ES-I3 (cell line): ENCODE data around the gene RABGAP1L.

ENCODE experiments used
- H3K36me3 ChIP-seq: 2 replicates; pipeline ENCODE4 v1.6.1; 2013; ENCODE audit warnings: mild to moderate bottlenecking, low read length, control low read depth, moderate library complexity; ENCODE audit not compliant: insufficient read depth
- H3K4me1 ChIP-seq: 2 replicates; pipeline ENCODE4 v1.6.1; 2013; ENCODE audit warnings: mild to moderate bottlenecking, control low read depth, low read length; ENCODE audit not compliant: insufficient read depth
- H3K9ac ChIP-seq: 2 replicates; pipeline ENCODE4 v1.6.1; 2013; ENCODE audit warnings: low read depth, mild to moderate bottlenecking, low read length, moderate library complexity
- H3K9me3 ChIP-seq: 2 replicates; pipeline ENCODE4 v1.6.1; 2013; ENCODE audit warnings: mild to moderate bottlenecking, low read length, moderate library complexity; ENCODE audit not compliant: control insufficient read depth, insufficient read depth

RABGAP1L gene

DNA sequence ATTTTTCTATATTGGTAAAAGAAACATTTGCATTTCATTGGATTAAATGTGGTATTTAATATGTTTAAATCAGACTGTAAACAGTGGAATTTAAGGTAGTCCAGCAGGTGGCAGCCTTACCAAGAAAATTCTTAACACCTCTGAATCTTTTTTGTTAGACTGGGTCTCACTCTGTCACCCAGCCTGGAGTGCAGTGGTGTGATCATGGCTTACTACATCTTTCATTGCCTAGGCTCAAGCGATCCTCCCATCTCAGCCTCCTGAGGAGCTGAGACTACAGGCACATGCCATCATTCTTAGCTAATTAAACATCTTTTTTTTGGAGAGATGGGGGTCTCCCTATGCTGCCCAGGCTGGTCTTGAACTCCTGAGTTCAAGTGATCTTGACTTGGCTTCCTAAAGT, 98.8 kb downstream of the RABGAP1L start:
- Histone ChIP-seq H3K4me1 (no peaks in the 10 kb centered on the region), H3K9me3 (no peaks in the 10 kb centered on the region), H3K36me3 (no peaks in the 10 kb centered on the region), H3K9ac (no peak overlapping the region)

DNA sequence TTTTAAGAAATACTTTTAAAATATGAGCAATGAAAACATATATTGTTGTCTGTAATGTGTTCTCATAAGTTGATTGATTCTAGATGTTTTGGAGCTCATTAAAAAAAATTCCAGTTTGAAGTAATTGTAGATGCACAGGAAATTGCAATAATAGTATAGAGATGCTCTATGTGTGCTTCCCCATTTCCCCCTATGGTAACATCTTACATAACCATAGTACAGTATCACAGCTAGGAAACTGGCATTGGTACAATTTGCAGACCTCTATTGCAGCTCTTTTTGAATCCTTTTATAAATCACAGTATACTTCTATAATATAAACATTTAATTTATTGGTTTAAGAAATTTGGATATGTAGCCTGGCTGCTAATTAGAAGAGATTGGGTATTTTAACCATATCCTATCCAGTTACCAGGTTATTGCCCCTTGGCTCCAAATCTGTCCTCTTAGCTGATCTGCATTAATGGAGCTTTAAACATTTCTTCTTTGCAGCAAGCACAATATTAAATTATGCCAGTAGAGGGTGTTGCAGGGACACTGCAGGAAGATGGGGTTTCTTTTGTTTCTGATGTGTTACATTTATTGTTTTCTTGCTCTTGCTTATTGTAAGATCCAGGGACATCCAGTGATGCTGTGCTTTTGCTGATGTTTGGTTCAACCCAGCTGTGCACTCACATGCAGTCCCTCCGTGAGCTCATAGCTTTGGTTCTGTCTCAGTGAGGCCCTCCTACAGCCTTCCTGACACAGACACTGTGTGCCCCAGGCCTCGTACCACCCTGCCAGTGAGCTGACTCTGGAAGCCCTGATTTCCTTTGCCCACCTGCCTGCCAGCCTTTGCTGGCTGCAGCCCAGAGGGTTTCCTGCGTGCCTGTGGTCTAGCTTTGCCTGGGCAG, 103.3 kb downstream of the RABGAP1L start:
- Histone ChIP-seq H3K36me3 (no peaks in the 10 kb centered on the region), H3K9ac (no peak overlapping the region; the same call in 1 of the 2 replicates), H3K4me1 (no peaks in the 10 kb centered on the region), H3K9me3 (no peaks in the 10 kb centered on the region)

DNA sequence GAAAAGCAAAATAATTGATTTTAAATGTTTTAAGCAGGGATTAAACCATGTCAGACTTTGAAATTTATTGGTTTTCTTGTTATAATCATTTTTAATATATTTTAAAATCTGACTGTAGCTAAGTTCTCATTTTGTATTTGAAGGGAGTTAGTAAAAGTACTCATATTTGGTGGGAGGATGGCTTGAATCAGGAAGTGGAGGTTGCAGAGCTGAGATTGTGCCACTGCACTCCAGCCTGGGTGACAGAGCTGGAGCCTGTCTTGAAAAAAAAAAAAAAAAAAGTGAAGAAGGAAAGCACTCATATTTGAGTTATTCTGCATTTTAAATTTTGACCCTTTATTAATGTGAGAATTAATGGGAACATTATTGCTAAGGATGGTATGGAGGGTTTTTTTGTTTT, 106.0 kb downstream of the RABGAP1L start:
- Histone ChIP-seq H3K9ac (no peak overlapping the region), H3K9me3 (no peaks in the 10 kb centered on the region), H3K4me1 (no peaks in the 10 kb centered on the region), H3K36me3 (no peaks in the 10 kb centered on the region)

DNA sequence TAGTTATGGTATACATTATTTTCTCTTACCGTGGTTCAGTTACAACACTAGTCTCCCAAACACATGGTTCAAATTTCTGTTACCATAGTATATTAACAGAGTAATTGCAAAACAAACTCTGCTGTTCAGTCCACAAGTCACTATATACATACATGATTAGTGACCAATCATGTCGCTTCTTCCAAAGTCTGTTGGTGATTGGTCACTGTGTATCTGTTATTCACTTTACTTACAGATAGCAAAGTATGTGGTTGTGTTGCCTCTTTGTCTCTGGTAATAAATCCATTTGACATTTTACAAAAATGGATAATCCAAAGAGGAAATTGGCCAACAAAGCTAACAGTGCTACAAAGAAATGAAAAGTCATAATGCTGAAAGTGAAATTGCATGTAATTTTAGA, 107.2 kb downstream of the RABGAP1L start:
- Histone ChIP-seq H3K36me3 (no peaks in the 10 kb centered on the region), H3K9ac (no peak overlapping the region), H3K9me3 (no peaks in the 10 kb centered on the region), H3K4me1 (no peaks in the 10 kb centered on the region)

DNA sequence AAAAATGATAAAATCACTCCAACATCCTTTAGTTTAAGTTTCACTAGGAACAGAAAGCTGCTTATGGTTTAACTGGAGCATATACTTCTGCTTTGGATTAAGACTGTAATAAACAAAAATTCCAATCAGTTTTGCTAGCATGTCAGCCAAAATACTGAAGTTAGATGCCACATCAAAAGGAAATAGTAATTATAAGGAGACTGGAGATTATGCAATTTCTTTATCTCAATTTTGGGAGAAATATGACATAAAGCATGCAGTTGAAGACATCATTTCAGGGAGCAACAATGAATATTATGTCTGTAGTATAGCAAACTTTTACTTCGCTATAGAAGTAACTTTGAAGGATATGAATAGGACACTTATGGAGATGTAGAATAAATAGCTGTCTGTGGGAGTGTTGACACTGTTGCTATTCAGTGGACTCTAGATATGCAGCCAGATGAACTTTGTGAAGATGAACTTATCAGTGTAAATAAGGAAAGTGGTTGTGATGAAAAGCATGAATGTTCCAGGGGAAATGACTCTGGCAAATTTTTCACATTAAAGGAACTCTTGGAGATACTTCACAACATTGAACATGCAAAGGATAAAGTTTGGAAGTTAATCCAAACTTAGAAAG, 107.8 kb downstream of the RABGAP1L start:
- Histone ChIP-seq H3K9me3 (no peaks in the 10 kb centered on the region), H3K36me3 (no peaks in the 10 kb centered on the region), H3K4me1 (no peaks in the 10 kb centered on the region), H3K9ac (no peak overlapping the region)

DNA sequence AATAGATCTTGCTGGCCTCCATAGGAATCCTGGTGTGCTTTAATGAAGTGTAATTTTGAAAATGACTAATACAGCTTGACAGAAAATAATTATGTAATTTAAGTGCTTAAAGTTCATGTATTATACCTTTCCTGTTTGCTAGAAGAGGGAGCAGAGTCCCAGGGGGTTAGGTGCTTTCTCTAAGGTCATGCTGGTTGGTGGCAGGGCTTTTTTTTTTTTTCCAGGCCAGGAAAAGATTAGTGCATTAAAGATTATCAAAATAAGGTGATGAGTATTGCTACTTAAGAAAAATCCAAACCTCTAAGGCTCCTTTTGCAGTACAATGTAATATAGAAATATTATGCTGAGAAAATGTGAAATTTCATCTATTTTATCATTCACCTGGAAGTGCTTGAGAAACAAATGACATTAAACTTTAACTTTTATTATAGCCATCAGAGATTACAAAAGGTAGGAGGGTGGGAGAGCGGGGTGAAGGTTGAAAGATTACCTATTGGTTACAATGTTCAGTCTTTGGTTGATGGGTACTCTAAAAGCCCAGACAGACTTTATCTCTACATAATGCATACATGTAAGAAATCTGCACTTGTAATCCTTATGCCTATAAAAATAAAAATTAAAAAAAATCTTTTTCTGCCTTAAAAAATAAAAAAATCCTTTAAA, 110.8 kb downstream of the RABGAP1L start:
- no peaks in the 10 kb centered on the region for H3K36me3 ChIP-seq
- H3K4me1 ChIP-seq = no peaks in the 10 kb centered on the region
- no peaks in the 10 kb centered on the region for H3K9me3 ChIP-seq
- no peak overlapping the region for H3K9ac ChIP-seq

DNA sequence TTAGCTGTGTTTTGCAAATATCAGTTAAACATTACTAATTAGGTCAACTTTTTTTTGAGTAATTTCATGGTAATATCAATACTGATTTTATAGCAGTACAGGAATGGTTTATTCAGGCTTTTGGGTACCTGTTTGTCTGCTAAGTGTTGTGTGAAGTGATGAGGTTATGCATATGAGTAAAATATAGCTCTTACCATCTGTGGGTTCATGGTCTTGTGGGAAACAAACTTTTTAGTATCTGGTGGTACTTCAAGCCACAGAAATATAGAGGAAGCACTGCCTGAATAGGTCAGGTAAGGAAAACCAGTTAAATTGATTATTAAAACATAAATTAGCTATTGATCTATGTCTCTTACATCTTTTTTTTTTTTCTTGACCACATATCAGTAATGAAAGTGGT, 113.9 kb downstream of the RABGAP1L start:
- Histone ChIP-seq H3K4me1 (no peaks in the 10 kb centered on the region), H3K9ac (no peak overlapping the region), H3K36me3 (no peaks in the 10 kb centered on the region), H3K9me3 (no peaks in the 10 kb centered on the region)

DNA sequence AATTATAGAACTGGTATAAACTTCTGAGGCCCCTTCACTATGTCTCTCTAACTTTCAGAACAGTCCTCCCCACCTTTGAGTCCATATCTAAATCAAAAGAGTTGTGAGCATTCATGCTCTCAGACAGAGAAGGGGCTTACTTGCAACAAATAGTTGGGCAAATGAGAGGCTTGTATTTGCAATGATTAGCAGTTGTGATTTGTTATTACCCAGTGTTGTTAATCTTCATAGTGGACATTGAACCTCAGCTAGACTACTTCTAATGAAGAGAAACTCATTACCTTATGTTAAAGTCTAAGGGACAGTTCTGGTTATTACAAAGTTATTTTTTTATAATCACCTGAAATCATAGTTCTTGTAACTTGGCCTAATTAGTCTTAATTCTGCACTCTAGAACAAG, 114.5 kb downstream of the RABGAP1L start:
- no peaks in the 10 kb centered on the region for H3K4me1 ChIP-seq
- H3K36me3 ChIP-seq = no peaks in the 10 kb centered on the region
- H3K9ac ChIP-seq = no peak overlapping the region
- H3K9me3 ChIP-seq = no peaks in the 10 kb centered on the region

DNA sequence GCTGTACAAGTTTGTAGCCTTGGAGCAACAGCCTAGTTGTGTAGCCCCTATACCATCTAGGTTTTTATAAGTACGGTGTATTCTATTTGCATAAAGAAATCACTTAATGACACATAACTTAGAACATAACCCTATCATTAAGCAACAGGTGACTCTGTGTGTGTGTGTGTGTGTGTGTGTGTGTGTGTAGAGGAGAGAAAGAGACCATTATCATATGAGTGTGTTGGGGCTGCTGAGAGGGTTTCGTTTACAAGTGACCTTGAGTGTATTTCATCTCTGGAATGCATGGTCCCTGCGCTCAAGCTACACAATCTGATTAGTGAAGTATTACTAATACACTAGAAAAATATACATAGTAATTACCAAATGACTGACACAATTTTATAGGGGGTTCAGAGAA, 115.1 kb downstream of the RABGAP1L start:
- Histone ChIP-seq H3K4me1 (no peaks in the 10 kb centered on the region), H3K36me3 (no peaks in the 10 kb centered on the region), H3K9me3 (no peaks in the 10 kb centered on the region), H3K9ac (no peak overlapping the region)

DNA sequence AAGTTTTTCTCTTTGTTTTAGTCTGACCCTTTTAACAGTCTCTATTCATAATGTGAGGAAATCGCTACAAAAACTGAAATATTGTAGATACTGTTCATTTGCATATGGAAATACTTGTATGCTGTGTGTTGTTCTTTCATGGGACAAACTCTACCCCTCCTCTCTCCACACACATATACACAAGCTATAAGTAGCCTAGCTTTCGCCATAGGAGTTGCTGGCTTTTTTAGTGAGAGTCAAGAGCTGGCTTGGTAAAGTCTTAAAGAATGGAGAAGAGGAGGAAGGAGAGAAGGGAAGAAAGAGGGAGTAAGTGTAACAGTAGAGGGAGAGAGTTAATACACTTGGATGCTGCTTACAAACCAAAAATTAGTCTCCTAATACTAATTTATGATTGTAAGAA, 115.6 kb downstream of the RABGAP1L start:
- Histone ChIP-seq H3K9me3 (no peaks in the 10 kb centered on the region), H3K4me1 (no peaks in the 10 kb centered on the region), H3K36me3 (no peaks in the 10 kb centered on the region), H3K9ac (no peak overlapping the region)

DNA sequence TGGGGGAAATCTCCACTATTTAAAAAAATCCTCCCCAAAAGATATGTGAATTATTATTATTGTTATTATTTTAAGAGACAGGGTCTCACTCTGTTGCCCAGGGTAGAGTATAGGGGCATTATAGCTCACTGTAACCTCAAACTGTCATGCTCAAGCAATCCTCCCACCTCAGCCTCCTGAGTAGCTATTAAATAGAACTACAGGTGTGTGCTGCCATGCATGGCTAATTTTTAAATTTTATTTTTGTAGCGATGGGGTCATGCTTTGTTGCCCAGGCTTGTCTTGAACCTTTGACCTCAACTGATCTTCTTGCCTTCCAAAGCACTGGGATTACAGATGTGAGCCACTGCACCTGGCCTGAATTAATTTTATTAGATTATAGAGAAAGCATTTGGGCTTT, 116.8 kb downstream of the RABGAP1L start:
- Histone ChIP-seq H3K36me3 (no peaks in the 10 kb centered on the region; the same call in 1 of the 2 replicates), H3K9ac (no peak overlapping the region), H3K9me3 (no peaks in the 10 kb centered on the region), H3K4me1 (no peaks in the 10 kb centered on the region)

DNA sequence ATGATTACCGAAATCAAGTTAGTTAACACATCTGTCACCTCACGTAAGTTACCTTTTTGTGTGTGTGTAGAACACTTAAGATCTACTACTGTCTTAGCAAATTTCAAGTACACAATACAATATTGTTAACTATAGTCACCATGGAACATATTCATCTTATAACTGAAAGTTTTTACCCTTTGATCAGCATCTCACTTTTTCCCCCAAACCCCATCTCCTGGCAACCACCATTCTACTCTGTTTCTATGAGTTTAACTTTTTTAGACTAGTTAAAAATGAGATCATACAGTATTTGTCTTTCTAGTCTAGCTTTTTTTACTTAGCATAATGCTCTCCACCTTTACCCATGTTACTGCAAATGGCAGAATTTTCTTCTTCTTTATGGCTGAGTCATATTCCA, 124.7 kb downstream of the RABGAP1L start:
- Histone ChIP-seq H3K4me1 (no peaks in the 10 kb centered on the region), H3K36me3 (no peaks in the 10 kb centered on the region; the same call in 1 of the 2 replicates), H3K9me3 (no peaks in the 10 kb centered on the region), H3K9ac (no peak overlapping the region)

DNA sequence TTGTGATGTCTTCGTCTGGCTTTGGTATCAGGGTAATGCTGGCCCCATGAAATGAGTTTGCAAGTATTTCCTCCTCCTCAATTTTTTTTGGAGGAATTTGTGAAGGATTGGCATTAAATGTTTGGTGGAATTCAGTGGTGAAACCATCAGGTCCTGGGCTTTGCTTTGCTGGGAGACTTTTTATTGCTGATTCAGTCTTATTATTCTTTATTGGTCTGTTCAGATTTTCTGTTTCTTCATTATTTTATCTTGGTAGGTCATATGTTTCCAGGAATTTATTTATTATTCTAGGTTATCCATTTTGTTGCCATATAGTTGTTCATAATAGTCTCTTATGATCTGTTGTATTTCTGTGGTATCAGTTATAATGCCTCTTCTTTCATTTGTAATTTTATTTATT, 126.7 kb downstream of the RABGAP1L start:
- Histone ChIP-seq H3K9me3 (no peaks in the 10 kb centered on the region), H3K36me3 (no peaks in the 10 kb centered on the region), H3K9ac (no peak overlapping the region), H3K4me1 (no peaks in the 10 kb centered on the region)

DNA sequence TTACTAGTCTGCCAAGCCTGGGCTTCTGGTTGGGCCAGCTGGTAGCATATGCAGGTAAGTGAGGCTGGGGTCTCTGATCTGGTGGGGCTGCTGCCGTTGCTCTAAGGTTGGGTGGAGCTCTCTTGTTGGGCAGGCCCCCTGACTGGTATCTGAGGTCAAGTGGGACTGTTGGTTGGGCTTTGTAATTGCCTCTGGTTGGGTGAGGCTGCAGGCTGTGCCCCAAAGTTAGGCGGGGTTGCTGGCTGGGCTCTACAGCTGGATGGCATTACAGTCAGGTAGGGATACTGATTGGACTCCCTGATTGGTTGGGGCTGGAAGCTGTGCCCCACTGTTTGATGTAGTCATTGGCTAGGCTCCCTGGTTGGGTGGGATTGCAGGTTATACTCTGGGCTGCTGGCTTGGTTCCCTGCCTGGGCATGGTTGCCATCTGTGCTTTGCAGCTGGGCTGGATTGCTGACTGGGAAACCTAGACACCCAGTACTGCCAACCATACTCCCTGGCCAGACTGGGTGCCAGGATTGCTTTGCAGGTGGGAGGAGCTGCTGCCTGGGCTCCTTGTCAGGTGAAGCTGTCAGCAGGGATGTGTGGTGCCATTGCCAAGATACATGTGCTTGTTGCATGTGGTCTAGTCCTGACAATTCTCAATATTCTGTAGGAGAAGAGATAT, 130.5 kb downstream of the RABGAP1L start:
- H3K36me3 ChIP-seq = no peaks in the 10 kb centered on the region
- no peaks in the 10 kb centered on the region for H3K4me1 ChIP-seq
- H3K9ac ChIP-seq = no peak overlapping the region
- no peaks in the 10 kb centered on the region for H3K9me3 ChIP-seq
